ENCODE measurements around the gene DOLPP1.

DNA sequence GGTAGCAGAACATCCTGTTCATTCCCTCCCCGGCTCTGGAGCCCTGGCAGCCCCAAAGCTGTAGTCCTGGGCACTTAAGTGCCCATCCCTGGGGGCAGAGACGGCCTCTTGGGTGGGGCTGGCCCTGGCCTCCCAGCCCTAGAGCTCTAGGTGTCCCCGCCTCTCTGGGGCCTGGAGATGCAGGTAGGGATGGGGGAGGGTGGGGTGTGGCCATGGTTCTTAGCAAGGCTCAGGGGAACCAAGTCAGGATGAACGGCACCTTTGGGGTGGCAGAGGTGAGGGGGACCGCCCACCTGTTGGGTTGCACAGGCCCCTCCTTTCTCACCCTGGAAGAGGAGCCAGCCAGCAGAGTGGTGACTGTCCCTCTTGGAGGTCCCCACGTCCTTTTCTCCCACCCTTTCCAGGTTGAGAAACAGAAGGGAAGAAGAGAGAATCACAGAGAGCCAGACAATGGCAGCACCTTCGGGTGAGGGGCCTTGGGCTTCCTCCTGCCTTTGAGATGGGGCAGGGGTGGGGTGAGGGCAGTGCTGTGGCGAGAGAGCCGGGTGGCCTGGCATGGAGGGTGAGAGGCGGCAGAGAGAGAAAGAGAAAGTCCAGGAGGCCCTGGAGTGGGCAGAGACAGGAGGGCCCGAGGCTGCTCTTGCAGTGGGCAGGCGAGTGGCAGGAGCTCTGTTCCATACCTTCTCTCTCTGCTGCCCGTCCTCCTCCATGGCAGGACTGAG is 27.3 kb downstream of the DOLPP1 start:
- TF ChIP-seq, protein P1, sequence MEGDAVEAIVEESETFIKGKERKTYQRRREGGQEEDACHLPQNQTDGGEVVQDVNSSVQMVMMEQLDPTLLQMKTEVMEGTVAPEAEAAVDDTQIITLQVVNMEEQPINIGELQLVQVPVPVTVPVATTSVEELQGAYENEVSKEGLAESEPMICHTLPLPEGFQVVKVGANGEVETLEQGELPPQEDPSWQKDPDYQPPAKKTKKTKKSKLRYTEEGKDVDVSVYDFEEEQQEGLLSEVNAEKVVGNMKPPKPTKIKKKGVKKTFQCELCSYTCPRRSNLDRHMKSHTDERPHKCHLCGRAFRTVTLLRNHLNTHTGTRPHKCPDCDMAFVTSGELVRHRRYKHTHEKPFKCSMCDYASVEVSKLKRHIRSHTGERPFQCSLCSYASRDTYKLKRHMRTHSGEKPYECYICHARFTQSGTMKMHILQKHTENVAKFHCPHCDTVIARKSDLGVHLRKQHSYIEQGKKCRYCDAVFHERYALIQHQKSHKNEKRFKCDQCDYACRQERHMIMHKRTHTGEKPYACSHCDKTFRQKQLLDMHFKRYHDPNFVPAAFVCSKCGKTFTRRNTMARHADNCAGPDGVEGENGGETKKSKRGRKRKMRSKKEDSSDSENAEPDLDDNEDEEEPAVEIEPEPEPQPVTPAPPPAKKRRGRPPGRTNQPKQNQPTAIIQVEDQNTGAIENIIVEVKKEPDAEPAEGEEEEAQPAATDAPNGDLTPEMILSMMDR (tag by site-specific recombination; IDR thresholded peaks at IDR 0.05): no peak
- no peak for TF ChIP-seq TCF7L2 (IDR thresholded peaks at IDR 0.05; ENCODE audit: borderline replicate concordance, low read depth, low read length)
- TF ChIP-seq, protein P2, sequence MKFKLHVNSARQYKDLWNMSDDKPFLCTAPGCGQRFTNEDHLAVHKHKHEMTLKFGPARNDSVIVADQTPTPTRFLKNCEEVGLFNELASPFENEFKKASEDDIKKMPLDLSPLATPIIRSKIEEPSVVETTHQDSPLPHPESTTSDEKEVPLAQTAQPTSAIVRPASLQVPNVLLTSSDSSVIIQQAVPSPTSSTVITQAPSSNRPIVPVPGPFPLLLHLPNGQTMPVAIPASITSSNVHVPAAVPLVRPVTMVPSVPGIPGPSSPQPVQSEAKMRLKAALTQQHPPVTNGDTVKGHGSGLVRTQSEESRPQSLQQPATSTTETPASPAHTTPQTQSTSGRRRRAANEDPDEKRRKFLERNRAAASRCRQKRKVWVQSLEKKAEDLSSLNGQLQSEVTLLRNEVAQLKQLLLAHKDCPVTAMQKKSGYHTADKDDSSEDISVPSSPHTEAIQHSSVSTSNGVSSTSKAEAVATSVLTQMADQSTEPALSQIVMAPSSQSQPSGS (tag by site-specific recombination; IDR thresholded peaks at IDR 0.05; ENCODE audit: low read depth): no peak
- TF ChIP-seq TRIM28 (IDR thresholded peaks at IDR 0.05; ENCODE audit: borderline replicate concordance, low read length): no peak
- TF ChIP-seq KLF16 (tag by site-specific recombination; IDR thresholded peaks at IDR 0.05): no peak
- TF ChIP-seq RBAK (tag by site-specific recombination; IDR thresholded peaks at IDR 0.05): no peak

Measured in HEK293 (cell line).